Measurements from ENCODE around the gene BACH2.
"Not testable (repeated sequence)": the region's sequence is repeated elsewhere in the genome, so short reads cannot be mapped to it uniquely, and the experiment has no call there.

BACH2 gene

DNA sequence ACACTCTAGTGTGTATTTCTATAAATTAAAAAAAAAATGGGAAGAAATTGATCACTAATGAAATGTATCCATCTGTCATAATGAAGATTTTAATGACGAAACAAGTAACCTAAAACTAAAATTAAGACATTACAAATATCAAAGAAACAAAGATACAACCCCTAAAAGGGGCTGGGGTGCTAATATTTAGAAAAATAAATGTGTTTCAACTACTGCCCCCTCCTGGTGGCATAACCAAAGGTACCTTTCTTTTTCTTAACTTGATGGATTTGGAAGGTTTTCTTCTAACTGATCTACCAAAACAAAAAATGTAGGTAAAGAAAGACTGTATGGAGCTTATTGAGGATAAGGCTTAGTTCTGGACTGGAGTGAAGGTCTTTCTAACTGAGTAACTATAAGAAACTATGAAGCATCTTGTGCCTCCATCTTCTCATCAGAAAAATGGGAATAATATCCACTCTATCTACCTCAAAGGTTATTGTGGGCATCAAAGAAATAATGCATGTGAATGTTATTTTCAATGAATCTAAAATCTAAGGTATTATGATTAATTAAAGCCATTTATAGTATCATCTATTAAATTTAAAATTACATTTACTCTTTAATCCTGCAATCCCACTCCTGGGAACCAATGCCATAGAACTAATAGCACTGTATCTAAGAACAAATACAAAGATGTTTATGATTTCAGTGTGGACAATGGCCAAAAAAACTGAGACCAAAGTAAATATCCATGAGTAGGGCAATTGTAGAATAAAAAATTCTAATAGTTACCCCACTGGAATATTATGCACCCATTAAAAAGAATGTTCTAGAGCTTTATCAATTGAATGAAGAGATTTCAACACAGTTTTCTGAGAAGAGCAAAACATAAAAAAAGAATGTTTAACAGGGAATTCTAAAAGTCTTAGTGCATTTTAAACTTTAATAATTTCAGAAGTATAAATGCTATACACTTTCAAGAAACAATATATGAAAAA lies 117.2 kb downstream of the BACH2 start:
- DNase-seq = no peak

DNA sequence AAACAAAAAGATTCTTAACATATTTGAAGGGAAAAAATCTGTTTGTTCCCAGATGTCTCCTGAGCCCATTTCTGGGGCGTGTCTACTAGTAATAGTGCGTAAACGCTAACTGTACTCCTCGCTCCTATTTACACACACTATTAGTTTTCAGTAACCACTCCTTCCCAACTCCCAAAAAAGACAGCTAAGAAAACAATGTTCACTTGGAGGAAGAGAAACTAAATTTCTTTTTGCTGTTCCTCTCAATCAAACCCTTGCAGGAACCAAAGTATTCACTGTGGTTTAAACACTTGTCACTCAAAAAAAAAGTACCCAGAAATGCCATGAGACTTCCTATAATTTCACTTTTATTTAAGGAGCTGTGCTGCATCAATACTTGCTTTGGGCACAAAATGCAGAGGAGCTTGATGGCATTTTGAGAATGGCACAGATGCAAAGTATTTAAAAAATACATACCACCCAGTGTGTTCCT lies 118.2 kb downstream of the BACH2 start:
- DNase-seq = no peak

DNA sequence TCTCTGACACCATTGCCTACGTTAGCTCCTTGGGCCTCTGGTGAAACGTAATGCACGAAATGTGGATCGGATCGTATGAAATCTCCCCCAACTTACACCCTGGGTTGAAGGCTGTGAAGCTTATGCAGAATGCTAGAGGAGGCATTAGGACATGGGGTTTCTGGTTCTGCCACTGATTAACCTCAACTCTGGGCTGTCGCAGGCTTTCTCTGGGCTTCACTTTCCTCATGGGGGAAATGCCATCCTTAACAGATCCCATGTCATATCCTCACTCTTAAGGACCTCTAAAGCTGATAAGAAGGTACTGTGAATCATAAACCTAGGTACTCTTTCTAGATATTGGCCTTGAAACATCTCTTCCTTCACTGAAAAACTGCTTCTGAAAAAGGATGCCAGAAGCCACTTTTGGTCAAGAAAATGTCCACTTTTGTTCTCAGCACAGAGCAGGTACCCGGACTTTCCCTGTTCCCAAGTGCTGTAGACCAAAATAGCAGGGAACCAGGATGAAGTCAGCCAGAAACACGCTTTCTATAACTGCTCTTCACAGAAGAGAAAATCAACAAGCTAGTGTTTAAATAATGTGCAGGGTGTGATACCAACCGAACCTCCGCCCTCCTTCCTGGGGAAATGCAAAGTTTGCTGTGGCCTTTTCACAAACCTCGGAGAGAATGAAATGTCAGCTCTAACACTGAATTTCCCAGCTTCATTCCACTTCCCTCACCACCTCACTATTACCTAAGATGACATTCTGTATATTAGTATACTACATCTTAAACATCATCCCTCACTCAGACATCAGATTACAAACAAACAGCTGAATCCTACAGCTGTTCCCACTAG lies 118.9 kb downstream of the BACH2 start:
- DNase-seq = no peak

DNA sequence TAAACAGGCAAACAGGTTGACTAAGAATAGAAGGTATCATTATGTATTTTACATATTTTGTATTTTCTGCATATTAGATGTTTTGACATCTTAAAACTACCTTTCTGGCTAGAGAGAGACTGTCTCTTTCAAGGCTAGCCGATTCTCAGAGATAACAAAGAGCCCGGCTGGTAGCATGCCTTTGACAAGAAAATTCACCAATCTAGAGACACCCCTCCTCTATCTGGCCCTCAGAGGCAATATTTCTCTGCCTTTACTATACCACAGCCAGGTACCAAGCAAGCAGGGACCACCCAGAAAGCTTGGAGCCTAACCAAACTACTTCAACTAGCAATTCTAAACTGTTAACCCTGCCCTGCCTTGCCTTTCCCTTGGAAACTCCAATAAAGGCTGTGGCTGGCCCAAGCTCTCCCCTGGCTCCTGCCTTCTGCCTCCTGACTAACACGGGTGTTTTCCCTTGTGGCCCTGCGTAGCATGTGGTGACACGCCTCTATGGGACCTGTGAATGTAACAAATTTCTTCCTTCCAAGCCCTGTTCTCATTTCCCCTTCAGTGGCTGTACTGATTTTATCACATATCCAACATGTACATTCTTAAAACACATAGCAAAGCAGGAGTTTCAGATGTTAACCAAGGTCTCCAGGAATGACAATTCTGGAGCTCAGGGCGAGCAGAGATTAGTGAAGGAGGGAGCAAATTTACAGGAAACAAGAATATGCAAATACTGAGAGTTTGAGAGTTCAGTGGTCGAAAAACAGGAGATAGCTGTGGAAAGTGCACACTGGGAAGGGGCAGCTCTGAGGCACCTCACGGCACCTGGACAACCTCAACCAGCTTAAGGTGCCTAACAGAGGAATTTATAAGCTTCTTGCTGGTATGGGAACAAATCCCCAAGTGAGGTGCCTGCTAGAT lies 120.8 kb downstream of the BACH2 start:
- DNase-seq = no peak

DNA sequence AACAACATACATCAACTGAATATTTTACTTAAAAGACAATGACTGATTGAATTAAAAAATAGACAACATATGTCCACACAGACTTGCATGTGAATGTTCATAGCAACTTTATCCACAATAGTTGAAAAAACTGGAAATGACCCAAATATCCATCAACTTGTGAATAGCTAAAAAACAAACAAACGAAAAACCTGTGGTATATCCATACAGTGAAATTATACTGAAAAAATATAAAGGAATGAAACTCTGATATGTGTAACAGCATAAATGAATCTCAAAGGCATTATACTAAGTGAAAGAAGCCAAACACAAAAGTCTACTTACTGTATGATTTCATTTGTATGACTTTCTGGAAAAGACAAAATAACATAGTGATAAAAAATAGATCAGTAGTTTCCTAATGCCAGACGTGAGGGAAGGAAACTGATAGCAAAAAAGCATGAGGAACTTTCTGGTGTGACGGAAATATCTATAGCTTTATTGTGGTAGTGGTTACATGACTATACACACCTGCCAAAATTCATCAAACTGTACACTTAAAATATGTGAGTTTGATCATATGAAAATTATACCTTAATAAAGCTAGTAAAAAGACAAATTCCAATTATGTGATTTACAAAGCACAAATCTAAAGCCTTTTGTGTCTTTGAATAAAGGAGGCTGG lies 123.2 kb downstream of the BACH2 start:
- DNase-seq = no peak

DNA sequence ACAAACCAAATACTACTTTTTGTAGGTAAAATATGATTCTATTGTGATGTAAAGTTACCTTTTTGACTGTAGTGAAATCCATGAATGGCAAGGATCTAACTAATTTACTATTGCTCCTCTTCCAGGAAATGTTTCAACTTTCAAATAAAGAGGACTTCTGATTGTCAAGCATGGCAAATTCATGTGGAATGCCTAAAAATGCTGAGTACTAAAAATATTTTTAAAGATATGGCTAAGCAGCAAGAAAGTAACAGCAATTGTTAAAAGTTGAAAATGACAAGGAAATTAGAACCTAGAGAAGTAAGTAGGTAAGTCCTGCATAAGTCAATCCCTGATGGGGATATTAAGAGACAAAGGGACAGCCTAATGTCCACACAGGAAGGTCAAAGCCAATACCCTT lies 126.0 kb downstream of the BACH2 start:
- no peak for DNase-seq

DNA sequence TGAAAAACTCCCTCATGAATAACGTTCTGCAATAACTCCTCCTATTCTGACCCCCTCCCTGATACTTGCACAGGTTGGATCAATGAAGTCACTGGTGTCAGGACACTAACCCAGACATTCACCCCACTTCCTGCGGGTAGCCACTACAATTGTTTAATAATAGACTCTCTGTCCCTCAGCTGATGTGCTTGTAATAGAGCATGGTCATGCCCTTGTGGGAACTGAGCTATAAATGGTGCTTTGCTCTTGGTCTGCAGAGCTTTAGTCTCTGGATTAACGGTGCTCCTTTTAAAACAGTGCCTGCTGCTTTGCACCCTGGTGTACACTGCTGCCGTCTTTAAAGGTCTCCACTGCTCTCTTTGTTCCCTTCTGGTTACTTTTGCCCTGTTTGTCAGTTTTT lies 127.3 kb downstream of the BACH2 start:
- no peak for DNase-seq

DNA sequence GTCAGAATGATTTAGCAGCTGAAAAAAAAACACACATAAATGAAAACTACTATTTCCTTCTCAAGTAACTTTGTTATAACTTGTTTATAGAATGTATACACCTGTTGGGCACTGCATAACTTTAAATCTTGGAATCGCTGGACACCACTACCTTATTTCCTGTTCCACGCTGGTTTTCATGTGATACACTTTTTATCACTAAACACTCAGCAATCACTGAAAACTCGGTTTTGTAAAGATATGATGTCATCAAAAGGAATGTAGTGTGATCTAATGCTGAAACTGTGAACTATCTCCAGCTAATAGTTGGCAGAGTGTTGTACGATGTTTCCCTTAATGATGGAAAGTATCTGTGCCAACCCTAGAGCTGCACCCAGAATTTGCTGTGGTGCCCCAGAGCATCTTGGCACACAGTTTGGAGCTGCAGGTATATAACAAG lies 127.9 kb downstream of the BACH2 start:
- no peak for DNase-seq

DNA sequence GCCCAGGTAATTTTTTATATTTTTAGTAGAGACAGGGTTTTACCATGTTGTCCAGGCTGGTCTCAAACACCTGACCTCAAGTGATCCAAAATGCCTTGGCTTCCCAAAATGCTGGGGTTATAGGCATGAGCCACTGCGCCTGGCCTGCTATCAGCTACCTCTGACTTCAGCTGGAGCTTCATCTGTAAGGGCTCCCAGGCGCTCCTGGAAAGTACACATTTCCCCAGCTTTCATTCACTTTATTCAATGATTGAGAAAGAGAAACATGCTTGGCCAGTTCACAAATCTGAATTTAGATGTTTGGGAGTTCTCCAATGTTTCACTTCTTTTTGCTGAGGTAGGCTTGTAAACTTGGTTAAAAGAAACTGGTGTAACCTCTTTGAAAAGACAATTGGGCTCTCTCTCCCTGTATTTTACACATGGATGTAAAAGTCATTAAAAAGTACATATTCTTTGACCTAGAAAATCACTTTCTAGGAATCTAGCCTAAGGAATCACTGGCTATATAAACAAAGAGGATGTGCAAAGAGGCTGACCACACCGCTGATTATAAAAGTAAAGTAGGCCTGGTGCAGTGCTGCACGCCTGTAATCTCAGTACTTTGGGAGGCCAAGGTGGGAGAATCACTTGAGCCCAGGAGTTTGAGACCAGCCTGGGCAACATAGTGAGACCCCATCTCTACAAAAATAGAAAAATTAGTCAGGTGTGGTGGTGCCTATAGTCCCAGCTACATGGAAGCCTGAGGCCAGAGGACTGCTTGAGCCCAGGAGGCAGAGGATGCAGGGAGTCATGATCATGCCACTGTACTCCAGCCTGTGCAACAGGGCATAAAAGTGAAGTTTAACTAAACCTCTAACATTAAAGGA lies 128.9 kb downstream of the BACH2 start:
- no peak for DNase-seq

DNA sequence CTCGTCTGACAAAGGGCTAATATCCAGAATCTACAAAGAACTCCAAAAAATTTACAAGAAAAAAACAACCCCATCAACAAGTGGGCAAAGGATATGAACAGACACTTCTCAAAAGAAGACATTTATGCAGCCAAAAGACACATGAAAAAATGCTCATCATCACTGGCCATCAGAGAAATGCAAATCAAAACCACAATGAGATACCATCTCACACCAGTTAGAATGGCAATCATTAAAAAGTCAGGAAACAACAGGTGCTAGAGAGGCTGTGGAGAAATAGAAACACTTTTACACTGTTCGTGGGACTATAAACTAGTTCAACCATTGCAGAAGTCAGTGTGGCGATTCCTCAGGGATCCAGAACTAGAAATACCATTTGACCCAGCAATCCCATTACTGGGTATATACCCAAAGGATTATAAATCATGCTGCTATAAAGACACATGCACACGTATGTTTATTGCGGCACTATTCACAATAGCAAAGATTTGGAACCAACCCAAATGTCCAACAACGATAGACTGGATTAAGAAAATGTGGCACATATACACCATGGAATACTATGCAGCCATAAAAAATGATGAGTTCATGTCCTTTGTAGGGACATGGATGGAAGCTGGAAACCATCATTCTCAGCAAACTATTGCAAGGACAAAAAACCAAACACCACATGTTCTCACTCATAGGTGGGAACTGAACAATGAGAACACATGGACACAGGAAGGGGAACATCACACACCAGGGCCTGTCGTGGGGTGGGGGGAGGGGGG lies 130.3 kb downstream of the BACH2 start:
- DNase-seq = not testable (repeated sequence)

DNA sequence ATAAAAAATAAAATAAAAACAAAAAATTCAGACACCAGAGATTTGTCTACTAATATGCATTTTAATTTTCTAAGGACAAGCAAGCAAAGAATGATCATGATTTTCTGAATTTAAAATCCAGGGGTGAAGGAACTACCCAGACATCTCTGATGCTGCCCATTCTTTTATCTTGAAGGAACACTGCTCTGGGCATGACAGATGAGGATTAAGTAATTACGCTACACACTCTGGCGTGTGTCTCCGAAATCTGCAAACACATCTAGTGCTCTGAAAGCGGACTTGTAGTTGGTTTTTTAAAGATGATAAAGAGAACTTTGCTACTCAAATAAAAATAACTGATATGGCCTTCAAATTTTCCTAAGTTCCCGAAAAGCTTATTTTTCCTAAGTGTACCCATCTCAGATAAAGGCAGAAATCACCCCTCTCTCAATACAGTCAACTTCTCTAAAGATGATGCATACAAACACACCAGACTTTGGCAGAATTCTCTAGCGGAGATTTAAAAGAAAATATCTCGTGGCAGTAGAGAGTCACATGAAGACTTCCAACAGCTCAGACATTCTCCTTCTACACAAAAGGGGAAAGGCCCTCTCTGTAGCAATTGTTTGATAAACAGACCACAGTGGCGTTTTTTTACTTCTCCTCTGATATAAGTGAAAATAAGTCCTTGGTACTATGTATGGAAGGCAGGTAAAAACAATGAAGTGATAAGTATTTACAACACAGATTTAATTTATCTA lies 133.8 kb downstream of the BACH2 start:
- no peak for DNase-seq

DNA sequence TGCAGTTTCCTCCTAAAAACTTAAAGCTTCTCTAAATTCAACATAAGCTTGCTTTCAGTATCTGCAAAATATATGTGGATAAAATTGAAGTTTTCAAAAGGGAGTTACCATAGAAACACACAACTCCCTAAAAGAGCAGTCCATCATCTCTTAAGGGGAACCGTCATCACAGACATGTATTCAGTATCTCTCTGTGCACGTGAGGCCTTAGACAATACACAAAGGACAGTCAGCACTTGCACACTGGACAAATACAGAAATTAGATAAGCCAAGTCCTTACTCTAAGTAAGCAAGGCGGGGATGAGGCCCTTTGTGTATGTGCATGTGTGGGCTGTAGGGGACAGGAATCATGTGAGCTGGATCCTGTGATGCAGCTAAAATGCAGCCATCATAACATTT lies 136.6 kb downstream of the BACH2 start:
- no peak for DNase-seq

DNA sequence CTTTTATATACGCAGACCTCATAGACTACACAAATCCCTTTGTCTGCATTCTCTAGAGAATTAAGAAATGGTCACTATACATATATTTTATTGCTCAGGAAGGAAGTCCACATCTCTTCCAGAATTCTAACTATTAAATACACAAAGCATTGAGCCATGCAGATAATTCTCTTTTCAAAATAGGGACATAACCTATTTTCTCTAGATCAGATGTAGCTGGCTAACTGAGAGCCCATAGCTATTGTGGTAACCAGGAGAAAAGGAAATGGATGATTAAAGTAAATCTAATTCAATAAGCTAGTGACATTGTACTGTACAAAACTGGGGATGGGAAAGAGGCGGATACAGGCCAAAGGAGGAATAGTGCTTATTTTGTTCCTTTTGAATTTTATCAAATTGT lies 137.2 kb downstream of the BACH2 start:
- no peak for DNase-seq

DNA sequence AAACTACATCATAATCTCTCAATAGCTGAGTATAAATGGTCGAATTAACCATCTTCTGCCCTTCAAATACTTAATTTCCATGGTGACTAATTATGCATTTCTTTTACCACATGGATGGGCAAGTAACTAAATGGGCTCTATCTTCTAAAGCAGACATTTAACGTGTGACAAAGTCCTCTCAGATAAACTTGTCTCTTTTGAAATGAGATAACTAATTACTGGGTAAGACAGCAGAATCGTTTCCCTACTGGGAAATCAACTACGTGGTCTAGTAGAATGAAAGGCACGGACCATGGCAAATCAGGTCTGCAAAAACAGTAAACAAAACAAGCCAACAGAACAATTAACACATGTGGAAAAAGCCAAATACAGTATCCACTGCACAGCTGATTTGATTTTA lies 137.7 kb downstream of the BACH2 start:
- DNase-seq = no peak

DNA sequence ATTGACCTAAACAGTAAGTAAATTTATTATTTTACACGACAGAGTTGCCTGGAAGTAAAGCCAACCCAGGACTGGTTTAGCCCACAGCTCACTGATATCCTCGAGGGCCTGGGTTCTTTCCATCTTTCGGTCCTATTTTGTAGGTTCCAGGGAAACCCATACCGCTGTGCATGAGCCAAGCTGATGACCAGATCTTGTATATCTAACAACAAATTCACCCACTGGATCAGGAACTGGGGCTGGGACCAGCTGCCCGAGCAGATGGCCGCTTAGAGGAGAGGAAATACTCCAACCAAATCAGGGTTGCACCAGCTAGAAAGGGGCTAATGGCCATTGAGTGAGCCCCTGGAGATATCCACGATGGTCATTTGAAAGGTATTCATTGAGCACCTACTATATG lies 139.2 kb downstream of the BACH2 start:
- no peak for DNase-seq

DNA sequence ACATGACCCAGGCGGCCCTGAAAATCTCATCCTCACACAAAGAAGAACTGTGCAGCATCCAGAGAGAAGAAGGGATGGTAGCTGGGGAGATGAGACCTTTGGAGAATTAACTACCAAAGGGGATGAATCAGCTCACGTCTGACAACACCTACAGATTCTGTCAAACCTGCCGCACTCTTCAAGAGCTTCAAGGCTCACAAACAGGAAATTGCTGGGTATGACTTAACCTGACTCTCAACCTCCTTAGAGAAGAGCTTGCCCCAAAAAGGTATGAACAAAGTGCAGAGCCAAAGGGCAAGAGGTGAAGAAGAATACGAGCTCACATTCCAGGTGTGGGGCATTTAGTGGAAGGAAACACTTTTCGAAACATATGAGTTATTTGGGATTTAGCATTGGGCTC lies 139.8 kb downstream of the BACH2 start:
- no peak for DNase-seq

DNA sequence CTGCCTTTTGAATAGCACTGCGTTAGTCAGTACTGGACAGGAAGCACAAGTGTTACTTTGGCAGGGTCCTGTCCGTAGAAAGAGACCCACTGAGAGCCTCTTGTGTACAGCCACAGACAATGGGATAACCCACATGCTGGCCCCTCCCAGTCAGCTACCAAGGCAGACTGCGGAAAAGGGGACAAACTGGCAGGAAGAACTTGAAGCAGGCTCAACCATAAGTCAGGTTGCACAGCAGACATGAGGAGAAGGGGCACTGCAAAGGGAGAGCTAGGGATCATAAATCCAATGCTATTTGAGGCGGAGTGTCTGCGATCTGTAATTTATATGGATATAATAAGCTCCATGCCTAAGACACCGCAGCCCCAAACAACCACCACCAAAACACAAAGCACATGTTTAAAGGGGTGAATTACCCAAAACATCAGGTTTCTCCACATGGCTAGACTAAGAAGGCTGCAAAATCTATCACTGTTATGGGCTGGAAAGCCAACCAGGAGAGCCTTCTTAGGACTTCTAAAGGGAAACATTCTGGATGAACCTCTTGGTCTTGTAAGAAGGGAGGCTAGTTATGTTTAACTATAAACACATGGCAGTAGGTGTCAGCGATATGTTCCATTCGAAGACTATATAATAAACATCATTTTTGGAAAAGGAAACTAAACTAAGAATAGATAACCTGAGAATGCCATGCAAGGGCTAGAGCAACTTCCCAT lies 141.7 kb downstream of the BACH2 start:
- no peak for DNase-seq

DNA sequence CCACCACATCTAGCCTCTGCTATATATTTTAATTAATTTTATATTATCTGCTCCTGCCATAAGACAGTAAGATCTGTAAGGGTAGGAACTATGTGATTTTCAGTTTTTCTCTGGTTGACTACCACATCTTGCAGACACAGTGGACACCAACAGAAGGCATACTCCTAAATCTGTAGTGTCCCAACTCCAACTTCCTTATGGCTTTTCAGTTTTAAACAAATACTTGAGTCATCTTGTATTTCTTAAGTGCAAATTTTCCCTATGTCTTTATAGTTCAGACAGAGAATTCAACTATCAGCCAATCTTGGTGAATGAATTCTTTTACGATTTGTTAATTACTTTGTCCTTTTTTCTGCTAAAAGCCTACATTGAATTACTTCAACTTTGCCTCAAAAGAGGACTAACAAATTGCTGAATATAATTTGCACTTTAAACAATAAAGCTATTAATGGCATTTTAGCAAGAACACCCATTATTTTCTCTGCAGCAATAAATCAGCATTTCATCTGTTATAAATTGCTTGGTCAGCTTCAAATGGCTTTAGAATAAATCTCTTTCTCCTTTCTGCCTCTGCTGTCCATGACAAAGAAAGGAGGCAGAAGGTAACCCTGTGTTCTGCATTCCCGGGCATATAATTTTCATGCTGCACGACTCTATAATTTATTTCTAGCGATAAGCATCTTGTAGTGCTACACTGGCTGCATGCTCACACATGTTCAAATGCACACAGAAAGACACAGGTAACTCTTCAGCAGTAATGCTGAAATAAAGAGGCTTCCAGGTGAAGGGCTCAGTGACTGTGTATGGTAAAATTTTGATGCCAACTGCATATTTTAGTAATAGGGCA lies 144.8 kb downstream of the BACH2 start:
- no peak for DNase-seq

Data from NCI-H446 treated with DMSO at 0.1 percent for 48 hours (cell line).